Measurements from ENCODE around the gene GK.

- no peak for TF ChIP-seq CTCF (IDR thresholded peaks at IDR 0.05)
- no peak for TF ChIP-seq POLR2A (IDR thresholded peaks at IDR 0.05)
Observed at GRCh38 chrX:30620980-30621618, 32.1 kb upstream of the GK start.

All from right lobe of liver (tissue), 4 donors.